ENCODE data around the gene CMIP. TPM values are rescaled to one million over a fixed set of nuclear protein-coding genes. Genes with fewer than 3 reads are reported as not detected.

CMIP gene
- total and polyA plus RNA-seq, 3 experiments from 2014 or later = 1.0 to 24.4 (median 23.6) TPM

DNA sequence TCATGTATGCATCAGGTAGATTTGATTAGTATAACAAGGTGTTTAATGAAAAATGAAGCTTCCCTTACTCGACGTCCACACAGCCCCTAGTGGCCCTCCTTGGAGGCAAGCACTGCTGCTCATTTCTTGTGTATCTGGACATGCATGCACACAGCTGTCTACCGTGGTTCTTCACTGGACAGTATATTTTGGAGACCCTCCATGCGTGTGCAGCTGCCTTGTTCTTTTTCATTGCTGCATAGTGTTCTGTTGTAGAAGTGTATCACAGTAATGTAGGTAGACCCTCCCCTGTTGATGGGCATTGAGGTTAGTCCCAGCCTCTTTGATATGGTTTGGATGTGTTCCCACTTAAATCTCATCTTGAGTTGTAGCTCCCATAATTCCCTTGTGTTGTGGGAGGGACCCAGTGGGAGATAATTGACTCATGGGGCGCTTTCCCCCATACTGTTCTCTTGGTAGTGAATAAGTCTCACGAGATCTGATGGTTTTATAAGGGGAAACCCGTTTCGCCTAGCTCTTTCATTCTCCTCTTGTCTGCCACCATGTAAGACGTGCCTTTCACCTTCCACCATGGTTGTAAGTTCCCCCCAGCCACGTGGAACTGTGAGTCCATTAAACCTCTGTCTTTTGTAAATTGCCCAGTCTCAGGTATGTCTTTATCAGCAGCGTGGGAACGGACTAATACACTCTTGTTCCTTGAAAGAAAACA is 6.3 kb downstream of the CMIP start:
- Histone ChIP-seq H3K9me3 (ENCODE audit: low read length) (no peaks in the 10 kb centered on the region), H3K4me3 (ENCODE audit: low read length) (no peak overlapping the region), H3K4me1 (ENCODE audit: insufficient read depth, low read length) (peaks cover 57% of the 10 kb centered on the region), H3K36me3 (ENCODE audit: insufficient read depth, low read length) (no peaks in the 10 kb centered on the region), H3K27me3 (ENCODE audit: insufficient read depth, low read length, poor library complexity, severe bottlenecking) (no peaks in the 10 kb centered on the region), H3K27ac (ENCODE audit: low read depth, low read length) (peak overlapping the region; percentile 28)
- Mint-ChIP-seq H3K4me1 (peaks cover 81 to 96% (median 87%) of the 10 kb centered on the region in 3 donors), H3K27me3 (peaks cover 0 to 1% of the 10 kb centered on the region in 2 donors), H3K27ac (peak overlapping the region in 6 of 8 donors; percentile 71 to 91 (median 82)), H3K4me3 (peak overlapping the region in 3 of 7 donors; percentile 8 to 52 (median 19)), H3K36me3 (peaks cover 0 to 29% (median 7%) of the 10 kb centered on the region in 3 donors), H3K9me3 (no peaks in the 10 kb centered on the region)
- ChIA-PET POLR2A (no interaction called here), CTCF (interaction anchor here (1.0 to 1.1 kb wide), 2 partner anchors 11 to 34 kb away, joined by 3 read pairs; no protein-coding TSS in a partner anchor)
- DNase-seq = no peak

DNA sequence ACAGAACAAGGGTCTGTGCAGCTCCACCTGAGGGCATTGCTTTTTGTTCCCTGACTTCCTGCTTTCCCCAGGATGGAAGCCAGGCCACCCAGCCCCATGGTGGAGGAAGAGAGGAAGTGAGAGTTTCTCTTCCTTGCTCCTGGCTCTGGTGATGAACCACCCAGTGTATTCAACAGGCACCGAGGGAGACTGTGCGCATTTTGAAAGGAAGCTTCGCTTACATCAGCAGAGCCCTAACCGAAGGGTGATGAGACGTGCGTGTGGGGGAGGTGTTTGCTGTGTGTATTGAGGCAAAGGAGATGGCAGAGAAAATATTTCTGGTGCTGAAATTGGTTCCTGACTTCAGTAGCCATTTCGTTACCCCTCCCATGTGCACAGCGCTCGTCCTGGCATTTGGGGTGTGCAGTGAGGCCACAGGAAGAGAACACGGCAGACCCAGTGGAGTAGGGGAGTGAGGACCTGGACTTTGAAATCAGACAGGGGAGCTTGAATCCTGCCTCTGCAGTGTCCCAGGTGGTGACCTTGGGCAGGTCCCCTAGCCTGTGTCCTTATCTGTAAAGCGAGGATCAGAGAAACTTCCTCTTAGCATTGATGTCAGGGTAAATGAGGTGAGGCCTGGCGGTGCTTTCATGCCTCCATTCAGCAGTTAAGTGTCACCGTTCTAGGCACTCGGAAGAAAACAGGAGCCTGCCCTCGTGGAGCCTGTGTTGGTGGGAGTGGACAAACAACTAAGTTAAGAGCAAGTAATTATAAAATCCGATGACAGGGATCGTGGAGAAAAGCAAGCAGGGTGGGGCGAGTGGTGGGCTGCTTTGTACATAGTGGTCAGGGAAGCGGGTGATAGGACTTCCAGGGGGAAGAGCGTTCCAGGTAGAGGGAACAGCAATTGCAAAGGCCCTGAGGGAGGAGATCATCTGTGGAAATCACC is 7.4 kb downstream of the CMIP start:
- no peaks in the 10 kb centered on the region for H3K9me3 ChIP-seq (ENCODE audit: low read length)
- peak overlapping the region; percentile 24 for H3K4me3 ChIP-seq (ENCODE audit: low read length)
- no peaks in the 10 kb centered on the region for H3K27me3 ChIP-seq (ENCODE audit: insufficient read depth, low read length, poor library complexity, severe bottlenecking)
- Mint-ChIP-seq H3K9me3 (no peaks in the 10 kb centered on the region), H3K27ac (peak overlapping the region; percentile 66 to 91 (median 82)), H3K36me3 (peaks cover 0 to 29% (median 7%) of the 10 kb centered on the region in 3 donors), H3K4me1 (peaks cover 76 to 94% (median 77%) of the 10 kb centered on the region in 3 donors), H3K27me3 (no peaks in the 10 kb centered on the region), H3K4me3 (peak overlapping the region; percentile 19 to 70 (median 43))
- H3K27ac ChIP-seq (ENCODE audit: low read depth, low read length) = peak overlapping the region; percentile 28
- peak in 1 of 5 donors; percentile 63 for DNase-seq
- ChIA-PET POLR2A (interaction anchor here (0.7 kb wide), 2 partner anchors 17 to 155 kb away, joined by 4 to 6 read pairs; no protein-coding TSS in a partner anchor), CTCF (interaction anchor here (1.1 kb wide), 1 partner anchor 10 kb away, joined by 3 read pairs; no protein-coding TSS in a partner anchor)
- peaks cover 6% of the 10 kb centered on the region for H3K36me3 ChIP-seq (ENCODE audit: insufficient read depth, low read length)
- H3K4me1 ChIP-seq (ENCODE audit: insufficient read depth, low read length) = peaks cover 49% of the 10 kb centered on the region

DNA sequence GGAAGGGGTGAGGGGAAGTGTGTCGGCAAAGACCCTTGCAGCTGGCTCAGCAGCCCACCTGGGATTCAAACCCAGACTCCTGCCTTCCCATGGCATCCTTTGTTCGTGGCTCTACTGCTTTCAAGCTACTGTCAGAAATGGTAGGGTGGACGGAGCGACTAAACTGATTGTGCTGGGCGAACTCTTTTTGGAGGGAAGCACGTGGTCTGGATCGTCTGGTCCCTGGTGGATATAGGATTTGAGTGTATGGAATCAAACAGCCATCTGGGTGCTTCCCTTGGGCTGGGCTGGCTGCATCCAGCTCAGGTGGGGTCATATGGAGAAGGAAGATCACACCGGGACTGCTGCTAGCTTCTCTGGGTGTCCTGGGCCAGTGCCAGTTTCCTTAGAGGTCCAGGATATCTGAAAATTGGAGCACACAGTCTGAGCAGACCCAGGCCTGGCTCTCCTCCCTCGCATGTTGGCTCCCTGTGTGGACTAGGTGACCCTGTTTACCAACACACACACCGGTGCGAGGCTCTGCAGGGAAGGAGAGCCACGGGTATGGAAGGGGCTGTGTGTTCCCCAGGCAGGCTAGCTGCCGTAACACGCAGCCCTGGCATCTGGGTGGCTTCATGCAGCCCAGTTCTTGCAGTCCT is 8.6 kb downstream of the CMIP start:
- CTCF ChIA-PET = no interaction called here
- H3K27ac Mint-ChIP-seq = peak overlapping the region in 5 of 8 donors; percentile 38 to 81 (median 61)
- peaks cover 37% of the 10 kb centered on the region for H3K4me1 ChIP-seq (ENCODE audit: insufficient read depth, low read length)

DNA sequence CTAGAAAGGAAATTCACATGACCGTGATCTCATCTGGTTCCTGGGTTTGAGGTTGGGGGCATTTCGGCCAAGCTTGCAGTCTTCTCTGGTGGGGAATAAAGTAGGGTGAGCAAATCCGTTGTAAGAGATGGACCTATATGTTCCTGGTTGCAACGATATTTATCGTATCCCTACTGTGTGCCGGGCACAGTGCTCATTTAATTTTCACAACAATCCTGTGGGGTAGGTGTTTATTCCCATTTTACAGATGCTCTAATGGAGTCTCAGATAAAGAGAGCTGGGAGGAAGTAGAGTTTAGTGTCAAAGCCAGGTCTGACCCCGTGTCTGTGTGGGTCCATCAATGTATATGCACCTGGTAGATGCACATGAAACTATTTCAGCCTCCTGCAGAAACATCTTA is 9.4 kb downstream of the CMIP start:
- Mint-ChIP-seq H3K9me3 (no peaks in the 10 kb centered on the region), H3K4me1 (peaks cover 70 to 88% (median 71%) of the 10 kb centered on the region in 3 donors), H3K27ac (peak overlapping the region in 3 of 8 donors; percentile 40 to 81 (median 47)), H3K4me3 (no peak overlapping the region), H3K27me3 (peaks cover 0 to 2% of the 10 kb centered on the region in 2 donors), H3K36me3 (peaks cover 5 to 42% (median 12%) of the 10 kb centered on the region in 3 donors)
- Histone ChIP-seq H3K9me3 (ENCODE audit: low read length) (no peaks in the 10 kb centered on the region), H3K4me1 (ENCODE audit: insufficient read depth, low read length) (peaks cover 28% of the 10 kb centered on the region), H3K36me3 (ENCODE audit: insufficient read depth, low read length) (peaks cover 6% of the 10 kb centered on the region), H3K27me3 (ENCODE audit: insufficient read depth, low read length, poor library complexity, severe bottlenecking) (no peaks in the 10 kb centered on the region), H3K4me3 (ENCODE audit: low read length) (no peak overlapping the region), H3K27ac (ENCODE audit: low read depth, low read length) (no peak overlapping the region)
- no peak for DNase-seq
- POLR2A ChIA-PET = no interaction called here
- CTCF ChIA-PET = interaction anchor here (0.9 kb wide), 1 partner anchor 14 kb away, joined by 3 read pairs; no protein-coding TSS in a partner anchor

More for the DNA sequence above, 8.6 kb downstream of the CMIP start:
- Mint-ChIP-seq H3K4me3 (peak overlapping the region in 1 of 7 donors; percentile 2), H3K9me3 (no peaks in the 10 kb centered on the region), H3K27me3 (peaks cover 0 to 2% of the 10 kb centered on the region in 2 donors), H3K4me1 (peaks cover 73 to 91% (median 74%) of the 10 kb centered on the region in 3 donors), H3K36me3 (peaks cover 0 to 35% (median 10%) of the 10 kb centered on the region in 3 donors)
- no peak for DNase-seq
- H3K4me3 ChIP-seq (ENCODE audit: low read length) = no peak overlapping the region
- no peaks in the 10 kb centered on the region for H3K27me3 ChIP-seq (ENCODE audit: insufficient read depth, low read length, poor library complexity, severe bottlenecking)
- no peak overlapping the region for H3K27ac ChIP-seq (ENCODE audit: low read depth, low read length)
- H3K36me3 ChIP-seq (ENCODE audit: insufficient read depth, low read length) = peaks cover 6% of the 10 kb centered on the region
- no peaks in the 10 kb centered on the region for H3K9me3 ChIP-seq (ENCODE audit: low read length)
- POLR2A ChIA-PET = no interaction called here

DNA sequence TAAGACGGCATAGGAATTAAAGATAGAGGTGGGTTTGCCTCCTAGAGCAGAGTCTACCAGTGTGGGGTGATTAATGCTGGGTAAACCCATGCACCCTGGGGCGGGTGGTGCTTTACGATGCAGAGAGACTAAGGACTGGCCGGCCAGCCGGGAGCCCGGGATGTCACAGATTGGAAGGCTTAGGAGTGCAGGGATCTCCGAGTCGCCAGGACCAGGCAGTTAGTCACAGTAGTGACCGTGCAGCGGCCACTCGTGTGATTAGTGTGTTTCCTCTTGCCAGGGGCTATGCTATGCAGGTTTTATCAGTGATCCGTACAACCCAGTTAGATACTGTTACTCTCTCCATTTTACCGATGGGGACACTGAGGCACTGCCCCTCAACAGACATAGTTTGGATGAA is 10.4 kb downstream of the CMIP start:
- H3K36me3 ChIP-seq (ENCODE audit: insufficient read depth, low read length) = peaks cover 6% of the 10 kb centered on the region
- no peaks in the 10 kb centered on the region for H3K27me3 ChIP-seq (ENCODE audit: insufficient read depth, low read length, poor library complexity, severe bottlenecking)
- no peak overlapping the region for H3K27ac ChIP-seq (ENCODE audit: low read depth, low read length)
- Mint-ChIP-seq H3K36me3 (peaks cover 5 to 42% (median 11%) of the 10 kb centered on the region in 3 donors), H3K4me3 (no peak overlapping the region), H3K27ac (peak overlapping the region in 1 of 8 donors; percentile 86), H3K27me3 (peaks cover 0 to 2% of the 10 kb centered on the region in 2 donors), H3K9me3 (no peaks in the 10 kb centered on the region), H3K4me1 (peaks cover 62 to 86% (median 65%) of the 10 kb centered on the region in 3 donors)
- DNase-seq = no peak
- no peaks in the 10 kb centered on the region for H3K9me3 ChIP-seq (ENCODE audit: low read length)
- ChIA-PET POLR2A (no interaction called here), CTCF (no interaction called here)
- H3K4me3 ChIP-seq (ENCODE audit: low read length) = no peak overlapping the region
- peaks cover 27% of the 10 kb centered on the region for H3K4me1 ChIP-seq (ENCODE audit: insufficient read depth, low read length)

DNA sequence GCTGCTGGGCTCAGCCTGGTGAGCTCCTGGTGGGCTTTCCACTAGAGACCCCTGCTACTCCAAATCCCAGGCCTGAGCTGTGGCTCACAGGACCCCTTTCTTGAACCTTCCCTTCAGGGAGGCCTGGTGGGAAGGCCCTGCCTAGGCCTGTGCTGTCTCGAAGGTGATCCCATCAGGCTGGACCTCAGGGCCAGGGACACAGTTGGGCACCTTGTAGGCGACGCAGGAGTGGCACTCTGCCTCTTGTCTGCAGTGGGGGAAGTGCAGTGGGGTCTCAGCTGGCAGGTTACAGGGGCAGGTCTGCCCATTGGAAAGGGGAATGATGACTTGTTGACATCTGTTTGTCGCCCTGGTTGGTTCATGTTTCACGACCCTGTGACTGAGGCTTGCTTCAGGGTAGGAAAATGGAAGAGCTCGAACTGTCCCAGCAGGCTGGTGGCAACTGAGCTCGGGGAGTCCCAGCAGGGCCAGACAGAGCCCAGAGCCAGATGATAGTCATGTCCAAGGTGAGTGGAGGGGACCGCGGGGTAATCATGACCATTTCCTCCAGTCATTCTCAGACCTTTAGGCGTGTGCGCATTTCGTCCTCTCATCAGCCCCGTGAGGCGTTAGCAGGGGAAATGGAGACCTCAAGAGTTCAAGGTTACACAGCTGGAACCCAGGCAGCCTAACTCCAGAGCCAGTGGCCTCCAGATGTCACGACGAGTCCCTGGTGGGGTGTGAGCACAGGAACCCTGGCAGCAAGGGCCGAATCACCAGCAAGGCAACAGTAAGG is 11.3 kb downstream of the CMIP start:
- Mint-ChIP-seq H3K36me3 (peaks cover 5 to 45% (median 10%) of the 10 kb centered on the region in 3 donors), H3K27ac (peak overlapping the region in 4 of 8 donors; percentile 23 to 81 (median 78)), H3K9me3 (no peaks in the 10 kb centered on the region), H3K27me3 (peaks cover 0 to 2% of the 10 kb centered on the region in 2 donors), H3K4me1 (peaks cover 59 to 86% (median 64%) of the 10 kb centered on the region in 3 donors), H3K4me3 (no peak overlapping the region)
- Histone ChIP-seq H3K9me3 (ENCODE audit: low read length) (no peaks in the 10 kb centered on the region), H3K4me1 (ENCODE audit: insufficient read depth, low read length) (peaks cover 25% of the 10 kb centered on the region), H3K27ac (ENCODE audit: low read depth, low read length) (peak overlapping the region; percentile 6), H3K36me3 (ENCODE audit: insufficient read depth, low read length) (peaks cover 6% of the 10 kb centered on the region), H3K27me3 (ENCODE audit: insufficient read depth, low read length, poor library complexity, severe bottlenecking) (no peaks in the 10 kb centered on the region), H3K4me3 (ENCODE audit: low read length) (no peak overlapping the region)
- ChIA-PET POLR2A (no interaction called here), CTCF (no interaction called here)
- DNase-seq = no peak

Data from CD8-positive, alpha-beta memory T cell (primary cell).